ENCODE measurements around the gene GALNT18.

- TF ChIP-seq CTCF (IDR thresholded peaks at IDR 0.05; ENCODE audit: low read depth, low read length, missing input control) (no peak), NR2F2 (IDR thresholded peaks at IDR 0.05) (no peak), SP1 (IDR thresholded peaks at IDR 0.05) (no peak), JUND (IDR thresholded peaks at IDR 0.05) (no peak), ZBTB33 (IDR thresholded peaks at IDR 0.05) (no peak), YY1 (IDR thresholded peaks at IDR 0.05) (no peak), RXRA (IDR thresholded peaks at IDR 0.05) (no peak), RAD21 (IDR thresholded peaks at IDR 0.05) (no peak)
- TF ChIP-seq, protein P1, sequence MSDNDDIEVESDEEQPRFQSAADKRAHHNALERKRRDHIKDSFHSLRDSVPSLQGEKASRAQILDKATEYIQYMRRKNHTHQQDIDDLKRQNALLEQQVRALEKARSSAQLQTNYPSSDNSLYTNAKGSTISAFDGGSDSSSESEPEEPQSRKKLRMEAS (IDR thresholded peaks at IDR 0.05): no peak
- TF ChIP-seq, protein P2, sequence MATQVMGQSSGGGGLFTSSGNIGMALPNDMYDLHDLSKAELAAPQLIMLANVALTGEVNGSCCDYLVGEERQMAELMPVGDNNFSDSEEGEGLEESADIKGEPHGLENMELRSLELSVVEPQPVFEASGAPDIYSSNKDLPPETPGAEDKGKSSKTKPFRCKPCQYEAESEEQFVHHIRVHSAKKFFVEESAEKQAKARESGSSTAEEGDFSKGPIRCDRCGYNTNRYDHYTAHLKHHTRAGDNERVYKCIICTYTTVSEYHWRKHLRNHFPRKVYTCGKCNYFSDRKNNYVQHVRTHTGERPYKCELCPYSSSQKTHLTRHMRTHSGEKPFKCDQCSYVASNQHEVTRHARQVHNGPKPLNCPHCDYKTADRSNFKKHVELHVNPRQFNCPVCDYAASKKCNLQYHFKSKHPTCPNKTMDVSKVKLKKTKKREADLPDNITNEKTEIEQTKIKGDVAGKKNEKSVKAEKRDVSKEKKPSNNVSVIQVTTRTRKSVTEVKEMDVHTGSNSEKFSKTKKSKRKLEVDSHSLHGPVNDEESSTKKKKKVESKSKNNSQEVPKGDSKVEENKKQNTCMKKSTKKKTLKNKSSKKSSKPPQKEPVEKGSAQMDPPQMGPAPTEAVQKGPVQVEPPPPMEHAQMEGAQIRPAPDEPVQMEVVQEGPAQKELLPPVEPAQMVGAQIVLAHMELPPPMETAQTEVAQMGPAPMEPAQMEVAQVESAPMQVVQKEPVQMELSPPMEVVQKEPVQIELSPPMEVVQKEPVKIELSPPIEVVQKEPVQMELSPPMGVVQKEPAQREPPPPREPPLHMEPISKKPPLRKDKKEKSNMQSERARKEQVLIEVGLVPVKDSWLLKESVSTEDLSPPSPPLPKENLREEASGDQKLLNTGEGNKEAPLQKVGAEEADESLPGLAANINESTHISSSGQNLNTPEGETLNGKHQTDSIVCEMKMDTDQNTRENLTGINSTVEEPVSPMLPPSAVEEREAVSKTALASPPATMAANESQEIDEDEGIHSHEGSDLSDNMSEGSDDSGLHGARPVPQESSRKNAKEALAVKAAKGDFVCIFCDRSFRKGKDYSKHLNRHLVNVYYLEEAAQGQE (IDR thresholded peaks at IDR 0.05): no peak
Measured at GRCh38 chr11:11555208-11555607, 66.6 kb downstream of the GALNT18 start.

All from liver (tissue), 3 donors.